Endothelial cell of umbilical vein (primary cell): Measurements from ENCODE around the gene ARMH3. TPM values are rescaled to one million over a fixed set of nuclear protein-coding genes. Genes with fewer than 3 reads are reported as not detected.

Source experiments
- BruUV-seq: library from RNA; stranded (reverse); fragments of 400-500 nt; replicated peaks from 2 replicates; lab custom pipeline; 2021; lab: Mats Ljungman, UMichigan
- CTCF ChIA-PET: fragments of 300-600, 350-600 bp; sonication (Branson Sonifier 250); formaldehyde crosslinking; loops from one replicate; lab custom pipeline; 2021; ENCODE audit warnings: antibody characterized with exemption, inconsistent platforms; lab: Charles Lee
- POLR2A ChIA-PET: fragments of 300-600, 350-600 bp; sonication (Branson Sonifier 250); formaldehyde crosslinking; loops from one replicate; lab custom pipeline; 2021; ENCODE audit warnings: antibody characterized with exemption, inconsistent platforms; lab: Charles Lee
- DNase-seq: peaks from one replicate; pipeline ENCODE4 v3.0.0-alpha.2; 2011; ENCODE audit warnings: low read depth, low spot score
- FAIRE-seq: peaks from 2 replicates; lab custom pipeline; 2011; peaks lifted over from hg19 to GRCh38; lab: Jason Lieb, UNC
- H2AFZ ChIP-seq: 2 replicates; pipeline ENCODE4 v1.6.0; 2012; ENCODE audit warnings: low read depth, low read length, control low read depth, inconsistent platforms
- H3K27ac ChIP-seq: 2 replicates; pipeline ENCODE4 v1.5.1; 2011; ENCODE audit warnings: low read depth, mild to moderate bottlenecking, control low read depth, low read length, moderate library complexity; ENCODE audit not compliant: insufficient read depth
- H3K27me3 ChIP-seq, 2 experiments: 2 replicates each; pipeline versions ENCODE4 v1.6.0 to v1.6.1; 2011; ENCODE audit warnings: low read length in 2 of 2, mixed read lengths in 1 of 2; ENCODE audit not compliant: control insufficient read depth in 2 of 2, insufficient read depth in 2 of 2
- H3K36me3 ChIP-seq, 2 experiments: 2 replicates in 1 of 2; 3 replicates in 1 of 2; pipeline ENCODE4 v1.5.1; 2011; ENCODE audit warnings: low read length in 2 of 2, mild to moderate bottlenecking in 1 of 2, moderate library complexity in 1 of 2; ENCODE audit not compliant: control insufficient read depth in 2 of 2, insufficient read depth in 2 of 2; ENCODE audit errors: extremely low read depth in 1 of 2
- H3K4me1 ChIP-seq: 3 replicates; pipeline ENCODE4 v1.5.1; 2011; ENCODE audit warnings: mild to moderate bottlenecking, low read length; ENCODE audit not compliant: control insufficient read depth, insufficient read depth; ENCODE audit errors: extremely low read depth
- H3K4me2 ChIP-seq: 2 replicates; pipeline ENCODE4 v1.6.1; 2011; ENCODE audit warnings: low read length, control low read depth, mixed read lengths; ENCODE audit not compliant: insufficient read depth
- H3K4me3 ChIP-seq, 3 experiments: fragments of 200-600 bp in 1 of 3; sonication (generic), shearing (Covaris generic) in 1 of 3; replicated peaks in 1 of 3; 2 replicates each; pipeline ENCODE4 v1.5.1; 2011 to 2016; ENCODE audit warnings: control low read depth in 3 of 3, low read length in 3 of 3, mild to moderate bottlenecking in 2 of 3, inconsistent platforms in 1 of 3, low read depth in 1 of 3, moderate library complexity in 1 of 3; ENCODE audit not compliant: insufficient read depth in 1 of 3
- H3K79me2 ChIP-seq: 2 replicates; pipeline ENCODE4 v1.6.0; 2012; ENCODE audit warnings: low read length, inconsistent platforms; ENCODE audit not compliant: control insufficient read depth, insufficient read depth
- H3K9ac ChIP-seq: replicated peaks from 2 replicates; pipeline ENCODE3; 2011; ENCODE audit warnings: low read length, control low read depth; ENCODE audit not compliant: insufficient read depth; ENCODE audit errors: extremely low read depth
- H3K9me1 ChIP-seq: replicated peaks from 3 replicates; pipeline ENCODE4 v1.6.0; 2011; ENCODE audit warnings: mild to moderate bottlenecking, low read length; ENCODE audit not compliant: control insufficient read depth, insufficient read depth; ENCODE audit errors: extremely low read depth
- H3K9me3 ChIP-seq: replicated peaks from 2 replicates; pipeline ENCODE4 v1.5.1; 2012; ENCODE audit warnings: low read length, inconsistent platforms; ENCODE audit not compliant: control insufficient read depth, insufficient read depth
- H4K20me1 ChIP-seq: replicated peaks from 2 replicates; pipeline ENCODE3; 2011; ENCODE audit warnings: mild to moderate bottlenecking, low read length; ENCODE audit not compliant: control insufficient read depth, insufficient read depth; ENCODE audit errors: extremely low read depth
- EZH2 ChIP-seq: IDR thresholded peaks from 2 replicates; pipeline ENCODE4 v1.6.1; 2012; ENCODE audit warnings: borderline replicate concordance, low read depth, mild to moderate bottlenecking, moderate library complexity, low read length, inconsistent platforms; ENCODE audit not compliant: severe bottlenecking
- FOS ChIP-seq: IDR thresholded peaks from 2 replicates; pipeline ENCODE4 v1.6.1; 2011; ENCODE audit warnings: mild to moderate bottlenecking, low read length, moderate library complexity, borderline replicate concordance; ENCODE audit not compliant: insufficient read depth
- GATA2 ChIP-seq: IDR thresholded peaks from 2 replicates; pipeline ENCODE4 v1.7.0; 2011; ENCODE audit warnings: low read depth, mild to moderate bottlenecking, moderate library complexity, mixed read lengths, low read length; ENCODE audit not compliant: insufficient read length, insufficient read depth
- JUN ChIP-seq: IDR thresholded peaks from 2 replicates; pipeline ENCODE4 v1.6.1; 2011; ENCODE audit warnings: borderline replicate concordance, low read depth; ENCODE audit not compliant: insufficient read length, insufficient read depth
- MYC ChIP-seq: IDR thresholded peaks from one replicate; pipeline ENCODE4 v1.6.1; 2011; ENCODE audit warnings: mild to moderate bottlenecking, low read depth, low read length
- POLR2A ChIP-seq: IDR thresholded peaks from 2 replicates; pipeline ENCODE4 v1.6.1; 2012; ENCODE audit warnings: low read depth, mild to moderate bottlenecking, control low read depth, low read length
- POLR2AphosphoS5 ChIP-seq: IDR thresholded peaks from 2 replicates; pipeline ENCODE4 v1.6.1; 2012; ENCODE audit warnings: low read depth, mild to moderate bottlenecking, control low read depth, low read length, moderate library complexity; ENCODE audit not compliant: insufficient read depth
- dilution Hi-C: fragments of 300-500 bp; cut with MboI; formaldehyde crosslinking; loops from one replicate; pipeline ENCODE4 v1.15.0; 2019; ENCODE audit warnings: low sequenced_read_pairs; ENCODE audit not compliant: extremely low pct_ligation_motif_present
- intact Hi-C: fragments of 100-400 bp; cut with micrococcal nuclease; formaldehyde crosslinking; loops from one replicate; pipeline ENCODE4 v1.10.0; 2022
- polyA plus RNA-seq, 4 experiments: library from polyadenylated mRNA; depleted of rRNA in 3 of 4; stranded (reverse) in 3 of 4; unstranded in 1 of 4; fragments of >200 nt; gene quantifications; 2 replicates each; pipeline versions ENCODE4 v1.2.1 to v1.2.3, GENCODE V29; 2011 to 2012; ENCODE audit warnings: missing spikeins in 1 of 4
- total RNA-seq: library from RNA; stranded (reverse); gene quantifications from 2 replicates; pipeline ENCODE4 v1.2.3, GENCODE V29; 2021
- TF ChIP-seq, protein P1 (sequence below): IDR thresholded peaks from 2 replicates; pipeline ENCODE4 v1.6.1; 2011; ENCODE audit not compliant: insufficient read depth, insufficient read length
- TF ChIP-seq, protein P2 (sequence below), 2 donors: IDR thresholded peaks; 1 replicate in 1 of 2; 2 replicates in 1 of 2; pipeline ENCODE4 v1.5.1; 2011; ENCODE audit warnings: low read length in 2 of 2, mild to moderate bottlenecking in 2 of 2, moderate library complexity in 2 of 2, control low read depth in 1 of 2, inconsistent platforms in 1 of 2, low read depth in 1 of 2; ENCODE audit not compliant: insufficient read depth in 1 of 2; ENCODE audit errors: extremely low read depth in 1 of 2

Gene ARMH3
- total and polyA plus RNA-seq, 2 donors (not counting 3 experiments of a cell fraction or from before 2014, with no cell fraction given) = 13.1 to 17.6 TPM

DNA sequence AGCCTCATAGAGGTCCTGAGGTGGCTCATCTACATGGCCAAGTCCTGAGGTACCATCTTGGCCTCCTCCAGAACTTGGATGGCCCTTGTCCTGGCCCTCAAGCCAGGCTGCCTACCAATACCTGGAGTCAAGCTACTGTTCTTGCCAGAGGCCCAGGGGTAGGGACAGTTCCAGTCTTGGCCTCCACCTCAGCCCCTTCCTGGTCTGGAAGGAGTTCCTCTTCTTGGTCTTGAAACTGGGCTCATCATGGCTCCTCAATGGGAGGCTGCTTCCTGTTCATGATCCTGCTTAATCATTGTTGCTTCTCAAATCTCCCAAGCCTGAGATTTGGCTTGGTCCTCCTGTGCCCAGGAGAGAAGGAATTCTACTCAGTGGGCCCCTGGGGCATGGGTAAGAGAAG lies 13.1 kb upstream of the ARMH3 start:
- no peak for TF ChIP-seq POLR2AphosphoS5
- no peak for TF ChIP-seq GATA2
- TF ChIP-seq JUN = no peak
- TF ChIP-seq EZH2 = no peak
- TF ChIP-seq, protein P1, sequence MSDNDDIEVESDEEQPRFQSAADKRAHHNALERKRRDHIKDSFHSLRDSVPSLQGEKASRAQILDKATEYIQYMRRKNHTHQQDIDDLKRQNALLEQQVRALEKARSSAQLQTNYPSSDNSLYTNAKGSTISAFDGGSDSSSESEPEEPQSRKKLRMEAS = no peak
- no peak for TF ChIP-seq FOS
- no peak for TF ChIP-seq MYC
- TF ChIP-seq, protein P2, sequence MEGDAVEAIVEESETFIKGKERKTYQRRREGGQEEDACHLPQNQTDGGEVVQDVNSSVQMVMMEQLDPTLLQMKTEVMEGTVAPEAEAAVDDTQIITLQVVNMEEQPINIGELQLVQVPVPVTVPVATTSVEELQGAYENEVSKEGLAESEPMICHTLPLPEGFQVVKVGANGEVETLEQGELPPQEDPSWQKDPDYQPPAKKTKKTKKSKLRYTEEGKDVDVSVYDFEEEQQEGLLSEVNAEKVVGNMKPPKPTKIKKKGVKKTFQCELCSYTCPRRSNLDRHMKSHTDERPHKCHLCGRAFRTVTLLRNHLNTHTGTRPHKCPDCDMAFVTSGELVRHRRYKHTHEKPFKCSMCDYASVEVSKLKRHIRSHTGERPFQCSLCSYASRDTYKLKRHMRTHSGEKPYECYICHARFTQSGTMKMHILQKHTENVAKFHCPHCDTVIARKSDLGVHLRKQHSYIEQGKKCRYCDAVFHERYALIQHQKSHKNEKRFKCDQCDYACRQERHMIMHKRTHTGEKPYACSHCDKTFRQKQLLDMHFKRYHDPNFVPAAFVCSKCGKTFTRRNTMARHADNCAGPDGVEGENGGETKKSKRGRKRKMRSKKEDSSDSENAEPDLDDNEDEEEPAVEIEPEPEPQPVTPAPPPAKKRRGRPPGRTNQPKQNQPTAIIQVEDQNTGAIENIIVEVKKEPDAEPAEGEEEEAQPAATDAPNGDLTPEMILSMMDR (IDR thresholded peaks at IDR 0.05; ENCODE audit: extremely low read depth in 1 of 2, insufficient read depth in 1 of 2, low read depth in 1 of 2, low read length in 2 of 2) = no peak
- no peak for TF ChIP-seq POLR2A
- H3K36me3 ChIP-seq = no peaks in the 10 kb centered on the region
- H3K27ac ChIP-seq = no peak overlapping the region
- dilution Hi-C loops = no loop called here
- no peaks in the 10 kb centered on the region for H3K9me1 ChIP-seq
- no peaks in the 10 kb centered on the region for H3K27me3 ChIP-seq
- H3K9ac ChIP-seq = no peak overlapping the region
- BruUV-seq = no TSS peak
- H4K20me1 ChIP-seq = no peaks in the 10 kb centered on the region
- H2AFZ ChIP-seq = no peak overlapping the region
- DNase-seq = no peak
- H3K4me3 ChIP-seq = no peak overlapping the region
- ChIA-PET POLR2A (no interaction called here), CTCF (interaction anchor here (0.8 to 4.4 kb wide), 7 partner anchors 9 to 228 kb away, joined by 3 to 45 read pairs (median 4); no protein-coding TSS in a partner anchor)
- intact Hi-C loops = no loop called here
- H3K79me2 ChIP-seq = peaks cover 30% of the 10 kb centered on the region
- no peaks in the 10 kb centered on the region for H3K9me3 ChIP-seq
- FAIRE-seq = no peak
- no peak overlapping the region for H3K4me2 ChIP-seq
- peaks cover 14% of the 10 kb centered on the region for H3K4me1 ChIP-seq
